Keratinocyte (primary cell): ENCODE results near the gene DCTN4. TPM values are rescaled to one million over a fixed set of nuclear protein-coding genes. Genes with fewer than 3 reads are reported as not detected.

ENCODE experiments used
- DNase-seq: peaks from one replicate; pipeline ENCODE4 v3.0.0-alpha.2; 2011; ENCODE audit warnings: low read depth, missing footprints, low spot score
- FAIRE-seq: peaks from 2 replicates; lab custom pipeline; 2011; peaks lifted over from hg19 to GRCh38; lab: Jason Lieb, UNC
- H2AFZ ChIP-seq: 2 replicates; pipeline ENCODE4 v1.6.0; 2012; ENCODE audit warnings: low read length, control low read depth, inconsistent platforms; ENCODE audit not compliant: control insufficient read depth
- H3K27ac ChIP-seq: 2 replicates; pipeline ENCODE4 v1.5.1; 2011; ENCODE audit warnings: low read length; ENCODE audit not compliant: control insufficient read depth, insufficient read depth
- H3K27me3 ChIP-seq: 3 replicates; pipeline ENCODE4 v1.6.0; 2011; ENCODE audit warnings: low read length; ENCODE audit not compliant: control insufficient read depth, insufficient read depth; ENCODE audit errors: extremely low read depth
- H3K36me3 ChIP-seq, 2 experiments: 2 replicates in 1 of 2; 3 replicates in 1 of 2; pipeline ENCODE4 v1.5.1; 2011; ENCODE audit warnings: low read length in 2 of 2, mild to moderate bottlenecking in 1 of 2; ENCODE audit not compliant: control insufficient read depth in 2 of 2, insufficient read depth in 2 of 2; ENCODE audit errors: extremely low read depth in 1 of 2
- H3K4me1 ChIP-seq: 3 replicates; pipeline ENCODE4 v1.5.1; 2011; ENCODE audit warnings: low read length; ENCODE audit not compliant: control insufficient read depth, insufficient read depth; ENCODE audit errors: extremely low read depth
- H3K4me2 ChIP-seq: 3 replicates; pipeline ENCODE4 v1.6.0; 2011; ENCODE audit warnings: low read depth, low read length; ENCODE audit not compliant: control insufficient read depth, insufficient read depth; ENCODE audit errors: extremely low read depth
- H3K4me3 ChIP-seq, 3 experiments: fragments of 200-600 bp in 1 of 3; sonication (generic) in 1 of 3; 2 replicates in 2 of 3; 3 replicates in 1 of 3; pipeline ENCODE4 v1.5.1; 2011 to 2016; ENCODE audit warnings: low read length in 3 of 3, mild to moderate bottlenecking in 3 of 3, control low read depth in 2 of 3, inconsistent platforms in 1 of 3, low read depth in 1 of 3, mixed read lengths in 1 of 3, mixed run types in 1 of 3, moderate library complexity in 1 of 3; ENCODE audit not compliant: control insufficient read depth in 2 of 3, insufficient read depth in 2 of 3; ENCODE audit errors: extremely low read depth in 1 of 3
- H3K79me2 ChIP-seq: 2 replicates; pipeline ENCODE4 v1.6.0; 2012; ENCODE audit warnings: low read length; ENCODE audit not compliant: control insufficient read depth, insufficient read depth
- H3K9ac ChIP-seq: 3 replicates; pipeline ENCODE4 v1.6.0; 2011; ENCODE audit warnings: low read length; ENCODE audit not compliant: control insufficient read depth, insufficient read depth; ENCODE audit errors: extremely low read depth
- H3K9me1 ChIP-seq: 3 replicates; pipeline ENCODE4 v1.6.0; 2011; ENCODE audit warnings: low read length; ENCODE audit not compliant: control insufficient read depth, insufficient read depth; ENCODE audit errors: extremely low read depth
- H3K9me3 ChIP-seq: 2 replicates; pipeline ENCODE4 v1.5.1; 2012; ENCODE audit warnings: low read depth, low read length; ENCODE audit not compliant: control insufficient read depth
- H4K20me1 ChIP-seq: 3 replicates; pipeline ENCODE4 v1.6.0; 2011; ENCODE audit warnings: low read length; ENCODE audit not compliant: control insufficient read depth, insufficient read depth; ENCODE audit errors: extremely low read depth
- EZH2 ChIP-seq: IDR thresholded peaks from one replicate; pipeline ENCODE4 v1.6.1; 2012; ENCODE audit warnings: inconsistent platforms, mild to moderate bottlenecking, low read length, moderate library complexity
- dilution Hi-C: fragments of 300-500 bp; cut with MboI; formaldehyde crosslinking; loops from one replicate; pipeline ENCODE4 v1.7.0; 2020; ENCODE audit warnings: low sequenced_read_pairs; ENCODE audit not compliant: extremely low pct_ligation_motif_present
- polyA plus RNA-seq, 5 experiments: library from polyadenylated mRNA; depleted of rRNA in 3 of 5; stranded (reverse) in 3 of 5; stranded (forward) in 1 of 5; unstranded in 1 of 5; fragments of >200 nt; gene quantifications; 1 replicate in 1 of 5; 2 replicates in 3 of 5; 3 replicates in 1 of 5; pipeline versions ENCODE4 v1.2.1 to v1.2.3, GENCODE V29; 2011 to 2012; ENCODE audit warnings: missing spikeins in 2 of 5, low read depth in 1 of 5, low replicate concordance in 1 of 5
- TF ChIP-seq, protein P1 (sequence below), 3 experiments: IDR thresholded peaks in 1 of 3; conservative IDR thresholded peaks in 1 of 3; optimal IDR thresholded peaks in 1 of 3; 2 replicates in 2 of 3; 3 replicates in 1 of 3; pipeline versions ENCODE3 to v1.5.1; 2011; ENCODE audit warnings: low read length in 3 of 3, mild to moderate bottlenecking in 3 of 3, moderate library complexity in 2 of 3, control low read depth in 1 of 3, inconsistent platforms in 1 of 3; ENCODE audit not compliant: insufficient read depth in 2 of 3; ENCODE audit errors: extremely low read depth in 1 of 3

Gene DCTN4
- polyA plus RNA-seq, 1 donor (not counting 4 experiments of a cell fraction or from before 2014, with no cell fraction given): 44.3 TPM

- Histone ChIP-seq H3K4me2 (no peak overlapping the region), H2AFZ (no peak overlapping the region), H3K27ac (no peak overlapping the region), H3K9me3 (no peaks in the 10 kb centered on the region), H3K79me2 (no peaks in the 10 kb centered on the region), H3K36me3 (peaks cover 0 to 1% of the 10 kb centered on the region in 2 experiments), H3K27me3 (peaks cover 18% of the 10 kb centered on the region), H4K20me1 (no peaks in the 10 kb centered on the region), H3K4me1 (peaks cover 17% of the 10 kb centered on the region), H3K4me3 (no peak overlapping the region), H3K9me1 (no peaks in the 10 kb centered on the region), H3K9ac (no peak overlapping the region)
- dilution Hi-C loops: no loop called here
- FAIRE-seq (no peak), DNase-seq (no peak)
- TF ChIP-seq EZH2: no peak
- TF ChIP-seq, protein P1, sequence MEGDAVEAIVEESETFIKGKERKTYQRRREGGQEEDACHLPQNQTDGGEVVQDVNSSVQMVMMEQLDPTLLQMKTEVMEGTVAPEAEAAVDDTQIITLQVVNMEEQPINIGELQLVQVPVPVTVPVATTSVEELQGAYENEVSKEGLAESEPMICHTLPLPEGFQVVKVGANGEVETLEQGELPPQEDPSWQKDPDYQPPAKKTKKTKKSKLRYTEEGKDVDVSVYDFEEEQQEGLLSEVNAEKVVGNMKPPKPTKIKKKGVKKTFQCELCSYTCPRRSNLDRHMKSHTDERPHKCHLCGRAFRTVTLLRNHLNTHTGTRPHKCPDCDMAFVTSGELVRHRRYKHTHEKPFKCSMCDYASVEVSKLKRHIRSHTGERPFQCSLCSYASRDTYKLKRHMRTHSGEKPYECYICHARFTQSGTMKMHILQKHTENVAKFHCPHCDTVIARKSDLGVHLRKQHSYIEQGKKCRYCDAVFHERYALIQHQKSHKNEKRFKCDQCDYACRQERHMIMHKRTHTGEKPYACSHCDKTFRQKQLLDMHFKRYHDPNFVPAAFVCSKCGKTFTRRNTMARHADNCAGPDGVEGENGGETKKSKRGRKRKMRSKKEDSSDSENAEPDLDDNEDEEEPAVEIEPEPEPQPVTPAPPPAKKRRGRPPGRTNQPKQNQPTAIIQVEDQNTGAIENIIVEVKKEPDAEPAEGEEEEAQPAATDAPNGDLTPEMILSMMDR (optimal IDR thresholded peaks at IDR 0.05 in 1 of 3, IDR thresholded peaks at IDR 0.05 in 1 of 3, conservative IDR thresholded peaks at IDR 0.05 in 1 of 3; ENCODE audit: extremely low read depth in 1 of 3, insufficient read depth in 2 of 3, low read length in 3 of 3): no peak
These were observed 83.7 kb downstream of the DCTN4 start for GRCh38 chr5:150675069-150675468.

GRCh38 chr5:150674341-150674821 lies 84.4 kb downstream of the DCTN4 start:
- TF ChIP-seq, protein P1 (optimal IDR thresholded peaks at IDR 0.05 in 1 of 3, IDR thresholded peaks at IDR 0.05 in 1 of 3, conservative IDR thresholded peaks at IDR 0.05 in 1 of 3; ENCODE audit: extremely low read depth in 1 of 3, insufficient read depth in 2 of 3, low read length in 3 of 3): no peak
- no peak for TF ChIP-seq EZH2
- dilution Hi-C loops: no loop called here
- Histone ChIP-seq H3K4me2 (no peak overlapping the region), H3K27ac (no peak overlapping the region), H3K36me3 (peaks cover 0 to 1% of the 10 kb centered on the region in 2 experiments), H3K9ac (no peak overlapping the region), H3K9me3 (no peaks in the 10 kb centered on the region), H3K79me2 (no peaks in the 10 kb centered on the region), H4K20me1 (no peaks in the 10 kb centered on the region), H3K9me1 (no peaks in the 10 kb centered on the region), H3K4me1 (peaks cover 17% of the 10 kb centered on the region), H3K4me3 (no peak overlapping the region), H2AFZ (no peak overlapping the region), H3K27me3 (peaks cover 18% of the 10 kb centered on the region)
- FAIRE-seq: no peak
- no peak for DNase-seq
